Measurements from ENCODE around the gene SDCCAG8. TPM values are rescaled to one million over a fixed set of nuclear protein-coding genes. Genes with fewer than 3 reads are reported as not detected.
A peak's percentile ranks its signal among the peaks of the same experiment; 100 is the strongest.

Gene SDCCAG8
- total RNA-seq, 1 donor from 2014 or later, result 21.4 TPM

- no peaks in the 10 kb centered on the region for H3K36me3 ChIP-seq
- no peaks in the 10 kb centered on the region for H3K27me3 ChIP-seq (ENCODE audit: low read depth)
- no peak overlapping the region for H3K27ac ChIP-seq (replicated peaks)
- intact Hi-C loops (cut with micrococcal nuclease), result no loop called here
- no peaks in the 10 kb centered on the region for H3K9me3 ChIP-seq (replicated peaks)
- TF ChIP-seq, protein P1, sequence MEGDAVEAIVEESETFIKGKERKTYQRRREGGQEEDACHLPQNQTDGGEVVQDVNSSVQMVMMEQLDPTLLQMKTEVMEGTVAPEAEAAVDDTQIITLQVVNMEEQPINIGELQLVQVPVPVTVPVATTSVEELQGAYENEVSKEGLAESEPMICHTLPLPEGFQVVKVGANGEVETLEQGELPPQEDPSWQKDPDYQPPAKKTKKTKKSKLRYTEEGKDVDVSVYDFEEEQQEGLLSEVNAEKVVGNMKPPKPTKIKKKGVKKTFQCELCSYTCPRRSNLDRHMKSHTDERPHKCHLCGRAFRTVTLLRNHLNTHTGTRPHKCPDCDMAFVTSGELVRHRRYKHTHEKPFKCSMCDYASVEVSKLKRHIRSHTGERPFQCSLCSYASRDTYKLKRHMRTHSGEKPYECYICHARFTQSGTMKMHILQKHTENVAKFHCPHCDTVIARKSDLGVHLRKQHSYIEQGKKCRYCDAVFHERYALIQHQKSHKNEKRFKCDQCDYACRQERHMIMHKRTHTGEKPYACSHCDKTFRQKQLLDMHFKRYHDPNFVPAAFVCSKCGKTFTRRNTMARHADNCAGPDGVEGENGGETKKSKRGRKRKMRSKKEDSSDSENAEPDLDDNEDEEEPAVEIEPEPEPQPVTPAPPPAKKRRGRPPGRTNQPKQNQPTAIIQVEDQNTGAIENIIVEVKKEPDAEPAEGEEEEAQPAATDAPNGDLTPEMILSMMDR (IDR thresholded peaks at IDR 0.05; ENCODE audit: borderline replicate concordance), result no peak
- H3K4me1 ChIP-seq, result peaks cover 52% of the 10 kb centered on the region
- H3K4me3 ChIP-seq, result no peak overlapping the region
- no peak for DNase-seq
Measured at GRCh38 chr1:243260221-243260880, 4.5 kb downstream of the SDCCAG8 start.

DNA sequence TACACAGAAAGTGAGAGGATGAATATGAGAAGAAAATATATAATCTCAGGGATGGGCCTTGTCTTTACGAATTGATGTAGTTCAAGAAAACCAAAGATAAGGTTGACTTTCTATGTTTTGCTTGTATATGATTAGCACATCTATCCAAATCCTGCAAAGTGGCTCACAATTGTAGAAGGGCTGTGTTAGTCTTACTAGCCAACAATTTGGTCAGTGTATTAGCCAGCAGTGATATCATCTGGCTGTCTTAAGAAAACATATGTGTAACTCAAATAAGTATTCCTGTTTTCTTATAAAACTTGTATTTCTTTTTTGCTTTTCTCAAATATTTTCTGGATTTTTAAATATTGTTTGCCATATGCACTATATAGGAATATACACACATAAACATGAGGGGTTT is 5.5 kb downstream of the SDCCAG8 start:
- H3K4me1 ChIP-seq, result peaks cover 46% of the 10 kb centered on the region

GRCh38 chr1:243264717-243265116 is 8.9 kb downstream of the SDCCAG8 start:
- no peak for DNase-seq
- Histone ChIP-seq H3K27me3 (ENCODE audit: low read depth) (no peaks in the 10 kb centered on the region), H3K27ac (replicated peaks) (peak overlapping the region; percentile 37), H3K4me3 (no peak overlapping the region), H3K9me3 (replicated peaks) (no peaks in the 10 kb centered on the region), H3K4me1 (peaks cover 46% of the 10 kb centered on the region), H3K36me3 (no peaks in the 10 kb centered on the region)
- TF ChIP-seq, protein P1 (IDR thresholded peaks at IDR 0.05; ENCODE audit: borderline replicate concordance), result no peak
- intact Hi-C loops (cut with micrococcal nuclease), result no loop called here

More for the DNA sequence above, 5.5 kb downstream of the SDCCAG8 start:
- DNase-seq, result no peak
- intact Hi-C loops (cut with micrococcal nuclease), result no loop called here
- H3K27ac ChIP-seq (replicated peaks), result peak overlapping the region; percentile 36
- H3K36me3 ChIP-seq, result no peaks in the 10 kb centered on the region
- H3K9me3 ChIP-seq (replicated peaks), result no peaks in the 10 kb centered on the region
- TF ChIP-seq, protein P1 (IDR thresholded peaks at IDR 0.05; ENCODE audit: borderline replicate concordance), result no peak
- H3K4me3 ChIP-seq, result no peak overlapping the region
- no peaks in the 10 kb centered on the region for H3K27me3 ChIP-seq (ENCODE audit: low read depth)

GRCh38 chr1:243266231-243266630 is 10.4 kb downstream of the SDCCAG8 start:
- Histone ChIP-seq H3K9me3 (replicated peaks) (no peaks in the 10 kb centered on the region), H3K4me1 (peaks cover 55% of the 10 kb centered on the region), H3K27me3 (ENCODE audit: low read depth) (no peaks in the 10 kb centered on the region), H3K27ac (replicated peaks) (no peak overlapping the region), H3K4me3 (no peak overlapping the region), H3K36me3 (no peaks in the 10 kb centered on the region)
- no peak for DNase-seq
- TF ChIP-seq, protein P1 (IDR thresholded peaks at IDR 0.05; ENCODE audit: borderline replicate concordance), result no peak
- intact Hi-C loops (cut with micrococcal nuclease), result no loop called here

DNA sequence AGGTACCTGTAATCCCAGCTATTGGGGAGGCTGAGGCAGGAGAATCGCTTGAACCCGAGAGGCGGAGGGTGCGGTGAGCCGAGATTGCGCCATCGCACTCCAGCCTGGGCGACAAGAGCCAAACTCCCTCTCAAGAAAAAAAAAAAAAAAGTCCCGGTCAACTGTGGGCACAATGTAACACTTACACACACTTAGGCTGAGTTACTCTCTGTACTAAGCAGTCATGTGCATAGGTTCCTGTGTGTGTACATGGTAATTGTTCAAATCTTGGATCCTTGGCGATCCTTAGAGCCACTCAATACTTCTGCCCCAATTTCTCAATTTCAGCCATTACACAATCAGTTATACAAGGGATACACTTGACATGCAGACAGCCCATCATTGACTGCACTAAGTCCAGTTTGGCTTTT is 11.6 kb downstream of the SDCCAG8 start:
- H3K27ac ChIP-seq (replicated peaks), result peak overlapping the region; percentile 40
- peaks cover 55% of the 10 kb centered on the region for H3K4me1 ChIP-seq

More for the DNA sequence above, 11.6 kb downstream of the SDCCAG8 start:
- TF ChIP-seq, protein P1 (IDR thresholded peaks at IDR 0.05; ENCODE audit: borderline replicate concordance), result no peak
- no peaks in the 10 kb centered on the region for H3K9me3 ChIP-seq (replicated peaks)
- H3K36me3 ChIP-seq, result peaks cover 11% of the 10 kb centered on the region
- no peaks in the 10 kb centered on the region for H3K27me3 ChIP-seq (ENCODE audit: low read depth)
- no peak for DNase-seq
- intact Hi-C loops (cut with micrococcal nuclease), result no loop called here
- H3K4me3 ChIP-seq, result no peak overlapping the region
